Neural progenitor cell (in vitro differentiated cells): ENCODE measurements around the gene MYMK.

ENCODE experiments used
- EZH2 ChIP-seq: fragments of 200-600 bp; sonication (generic); IDR thresholded peaks from 2 replicates; pipeline ENCODE4 v1.6.1; 2017; ENCODE audit warnings: antibody characterized with exemption, mild to moderate bottlenecking, moderate library complexity
- EZH2phosphoT487 ChIP-seq: fragments of 200-600 bp; sonication (generic); IDR thresholded peaks from 2 replicates; pipeline ENCODE4 v1.6.1; 2017; ENCODE audit warnings: antibody characterized with exemption
- TF ChIP-seq, protein P1 (sequence below): fragments of 200-600 bp; sonication (generic); IDR thresholded peaks from 2 replicates; pipeline ENCODE4 v1.5.1; 2017; ENCODE audit warnings: antibody characterized with exemption, mild to moderate bottlenecking

DNA sequence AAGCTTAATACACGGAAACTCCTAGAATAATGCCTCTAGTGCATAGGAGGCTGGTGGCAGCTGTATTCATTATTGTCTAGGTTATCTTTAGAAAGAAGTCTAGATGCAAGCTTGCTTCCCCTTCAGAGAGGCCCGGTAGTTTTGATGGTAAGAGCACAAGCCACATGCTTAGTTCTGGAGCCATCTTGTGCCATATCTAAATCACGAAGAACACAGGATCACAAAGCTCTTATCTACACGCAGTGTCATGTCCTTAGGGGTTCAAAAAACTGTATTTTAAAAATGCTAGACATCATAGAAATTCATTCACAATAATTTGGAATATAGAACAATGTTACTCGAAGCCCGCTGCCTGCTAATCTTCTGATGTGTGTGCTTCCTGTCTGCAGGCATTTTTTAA lies 58.8 kb downstream of the MYMK start:
- TF ChIP-seq, protein P1, sequence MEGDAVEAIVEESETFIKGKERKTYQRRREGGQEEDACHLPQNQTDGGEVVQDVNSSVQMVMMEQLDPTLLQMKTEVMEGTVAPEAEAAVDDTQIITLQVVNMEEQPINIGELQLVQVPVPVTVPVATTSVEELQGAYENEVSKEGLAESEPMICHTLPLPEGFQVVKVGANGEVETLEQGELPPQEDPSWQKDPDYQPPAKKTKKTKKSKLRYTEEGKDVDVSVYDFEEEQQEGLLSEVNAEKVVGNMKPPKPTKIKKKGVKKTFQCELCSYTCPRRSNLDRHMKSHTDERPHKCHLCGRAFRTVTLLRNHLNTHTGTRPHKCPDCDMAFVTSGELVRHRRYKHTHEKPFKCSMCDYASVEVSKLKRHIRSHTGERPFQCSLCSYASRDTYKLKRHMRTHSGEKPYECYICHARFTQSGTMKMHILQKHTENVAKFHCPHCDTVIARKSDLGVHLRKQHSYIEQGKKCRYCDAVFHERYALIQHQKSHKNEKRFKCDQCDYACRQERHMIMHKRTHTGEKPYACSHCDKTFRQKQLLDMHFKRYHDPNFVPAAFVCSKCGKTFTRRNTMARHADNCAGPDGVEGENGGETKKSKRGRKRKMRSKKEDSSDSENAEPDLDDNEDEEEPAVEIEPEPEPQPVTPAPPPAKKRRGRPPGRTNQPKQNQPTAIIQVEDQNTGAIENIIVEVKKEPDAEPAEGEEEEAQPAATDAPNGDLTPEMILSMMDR = no peak
- TF ChIP-seq EZH2 = no peak
- TF ChIP-seq EZH2phosphoT487 = no peak
